WI38 (cell line): Measurements from ENCODE around the gene SRPK3.

ENCODE experiments used
- H3K4me3 ChIP-seq: 2 replicates; pipeline ENCODE4 v1.5.1; 2011; ENCODE audit warnings: low read depth, mild to moderate bottlenecking, control low read depth, low read length
- TF ChIP-seq, protein P1 (sequence below): IDR thresholded peaks from 2 replicates; pipeline ENCODE4 v1.5.1; 2012; ENCODE audit warnings: low read depth, mild to moderate bottlenecking, control low read depth, low read length

SRPK3 gene

DNA sequence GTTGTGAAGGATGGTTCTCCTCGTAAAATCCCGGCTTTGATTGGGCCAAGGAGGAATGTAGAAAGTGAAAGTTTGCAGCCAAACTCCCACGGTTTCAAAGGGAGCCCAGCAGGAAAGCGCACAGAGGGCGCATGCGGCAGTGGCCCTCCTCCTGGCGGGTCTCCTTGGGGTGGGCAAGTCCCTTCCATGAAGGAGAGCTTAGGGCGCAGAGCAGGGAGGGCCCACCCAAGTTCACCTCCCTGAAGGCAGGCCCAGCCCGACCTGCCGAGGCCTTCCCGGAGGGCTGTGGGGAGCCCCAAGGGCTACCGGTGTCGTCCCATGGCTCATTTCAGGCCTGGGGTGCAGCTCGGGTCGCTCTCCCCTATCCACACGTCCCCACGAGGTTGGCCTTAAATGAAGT is 47.5 kb downstream of the SRPK3 start:
- H3K4me3 ChIP-seq, result no peak overlapping the region
- TF ChIP-seq, protein P1, sequence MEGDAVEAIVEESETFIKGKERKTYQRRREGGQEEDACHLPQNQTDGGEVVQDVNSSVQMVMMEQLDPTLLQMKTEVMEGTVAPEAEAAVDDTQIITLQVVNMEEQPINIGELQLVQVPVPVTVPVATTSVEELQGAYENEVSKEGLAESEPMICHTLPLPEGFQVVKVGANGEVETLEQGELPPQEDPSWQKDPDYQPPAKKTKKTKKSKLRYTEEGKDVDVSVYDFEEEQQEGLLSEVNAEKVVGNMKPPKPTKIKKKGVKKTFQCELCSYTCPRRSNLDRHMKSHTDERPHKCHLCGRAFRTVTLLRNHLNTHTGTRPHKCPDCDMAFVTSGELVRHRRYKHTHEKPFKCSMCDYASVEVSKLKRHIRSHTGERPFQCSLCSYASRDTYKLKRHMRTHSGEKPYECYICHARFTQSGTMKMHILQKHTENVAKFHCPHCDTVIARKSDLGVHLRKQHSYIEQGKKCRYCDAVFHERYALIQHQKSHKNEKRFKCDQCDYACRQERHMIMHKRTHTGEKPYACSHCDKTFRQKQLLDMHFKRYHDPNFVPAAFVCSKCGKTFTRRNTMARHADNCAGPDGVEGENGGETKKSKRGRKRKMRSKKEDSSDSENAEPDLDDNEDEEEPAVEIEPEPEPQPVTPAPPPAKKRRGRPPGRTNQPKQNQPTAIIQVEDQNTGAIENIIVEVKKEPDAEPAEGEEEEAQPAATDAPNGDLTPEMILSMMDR, result no peak

DNA sequence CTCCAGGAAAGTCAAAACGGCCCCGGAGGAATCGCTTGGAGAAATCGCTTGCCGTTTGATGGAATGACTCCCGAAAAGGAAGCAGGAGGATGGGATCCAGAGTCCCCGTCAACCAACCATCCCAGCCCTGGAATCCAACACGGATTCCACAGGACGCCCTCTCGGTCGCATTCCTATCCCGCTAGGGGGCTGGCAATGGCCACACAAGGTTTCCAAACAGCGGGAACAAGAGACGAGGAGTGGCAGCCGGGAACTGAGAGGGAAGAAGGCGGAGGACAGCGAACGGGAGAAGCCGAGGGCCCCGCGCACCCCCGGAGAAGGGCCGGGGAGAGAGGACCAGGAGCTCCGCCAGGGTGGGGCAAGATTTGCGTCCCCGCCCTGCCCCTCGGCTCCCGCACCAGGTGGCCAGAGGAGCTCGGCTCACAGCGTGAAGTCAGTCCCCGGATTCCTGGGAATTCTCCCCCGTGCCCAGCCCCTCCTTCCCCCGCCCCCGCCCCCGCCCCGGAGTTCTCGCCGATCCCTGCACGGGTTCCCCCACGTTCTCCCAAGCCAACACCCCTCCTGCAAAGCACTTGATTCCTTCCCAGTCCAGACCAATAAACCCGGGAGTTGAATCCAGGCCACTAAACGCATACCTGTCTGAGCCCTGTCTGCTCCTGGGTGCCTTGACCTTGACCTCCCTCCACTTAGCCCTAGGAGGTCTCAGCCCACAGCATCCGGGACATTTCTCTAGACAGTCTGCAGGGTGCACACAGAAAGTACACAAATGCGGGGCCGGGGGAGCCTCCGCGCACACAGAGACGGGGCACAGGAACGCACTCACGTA is 48.1 kb downstream of the SRPK3 start:
- TF ChIP-seq, protein P1, result no peak
- no peak overlapping the region for H3K4me3 ChIP-seq

DNA sequence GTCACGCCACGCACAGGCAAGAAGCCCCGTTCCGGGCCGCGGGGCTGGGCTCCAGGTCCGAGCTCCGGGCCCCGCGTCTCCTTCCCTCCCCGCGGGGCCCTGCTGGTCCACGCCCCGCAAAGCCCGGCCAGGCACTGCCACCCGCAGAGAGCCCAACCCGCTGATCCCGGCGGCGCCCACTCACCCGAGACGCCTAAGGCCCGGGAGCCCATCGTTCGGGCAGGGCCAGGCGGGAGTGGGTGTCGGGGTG is 48.6 kb downstream of the SRPK3 start:
- TF ChIP-seq, protein P1, result no peak
- no peak overlapping the region for H3K4me3 ChIP-seq

DNA sequence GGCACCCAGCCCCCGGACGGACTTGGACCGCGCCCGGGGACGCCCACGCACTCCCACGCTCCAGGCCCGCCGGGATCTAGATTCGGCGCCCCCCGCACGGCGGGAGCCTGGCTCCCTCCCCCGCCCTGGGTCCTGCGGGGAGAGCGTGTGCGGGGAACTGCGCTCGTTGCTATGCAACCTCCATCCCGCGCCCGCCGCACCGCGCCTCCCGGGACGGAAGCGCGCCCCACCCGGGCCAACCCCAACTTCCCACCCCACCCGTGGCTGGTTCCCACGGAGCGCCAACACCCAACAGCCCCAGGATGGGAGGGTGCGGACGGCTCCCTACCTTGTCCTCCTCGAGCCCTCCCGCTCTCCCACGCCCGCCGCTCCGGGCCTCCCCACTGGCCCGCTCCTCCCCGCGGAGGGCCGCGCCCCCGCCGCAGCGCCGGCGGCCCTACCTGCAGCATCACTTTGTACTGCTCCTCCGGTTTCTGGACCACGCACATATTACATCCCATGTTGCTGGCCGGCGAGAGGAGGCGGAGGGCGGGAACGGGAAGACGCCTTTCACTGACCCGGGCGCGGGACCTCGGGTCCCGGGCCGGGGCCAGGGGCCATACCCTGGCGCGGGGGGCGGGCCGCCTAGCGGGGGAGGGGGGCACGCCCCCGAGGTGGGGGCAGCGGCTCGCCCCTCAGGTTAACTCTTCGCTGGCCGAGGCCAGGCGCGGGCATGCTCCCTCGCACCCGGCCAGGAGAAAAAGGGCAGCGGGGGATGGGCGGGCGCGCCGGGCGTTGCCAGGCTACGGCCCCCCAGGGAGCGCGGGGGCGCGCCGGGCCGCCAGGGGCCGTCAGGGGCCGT is 49.2 kb downstream of the SRPK3 start, which contains the start of gene PDZD4:
PDZD4 (minus strand) TSS at position 746 of the 841 bp plus-strand sequence; CDS start at position 500, 246 bp downstream.
- TF ChIP-seq, protein P1, result no peak
- H3K4me3 ChIP-seq, result no peak within 1 kb of the TSS

DNA sequence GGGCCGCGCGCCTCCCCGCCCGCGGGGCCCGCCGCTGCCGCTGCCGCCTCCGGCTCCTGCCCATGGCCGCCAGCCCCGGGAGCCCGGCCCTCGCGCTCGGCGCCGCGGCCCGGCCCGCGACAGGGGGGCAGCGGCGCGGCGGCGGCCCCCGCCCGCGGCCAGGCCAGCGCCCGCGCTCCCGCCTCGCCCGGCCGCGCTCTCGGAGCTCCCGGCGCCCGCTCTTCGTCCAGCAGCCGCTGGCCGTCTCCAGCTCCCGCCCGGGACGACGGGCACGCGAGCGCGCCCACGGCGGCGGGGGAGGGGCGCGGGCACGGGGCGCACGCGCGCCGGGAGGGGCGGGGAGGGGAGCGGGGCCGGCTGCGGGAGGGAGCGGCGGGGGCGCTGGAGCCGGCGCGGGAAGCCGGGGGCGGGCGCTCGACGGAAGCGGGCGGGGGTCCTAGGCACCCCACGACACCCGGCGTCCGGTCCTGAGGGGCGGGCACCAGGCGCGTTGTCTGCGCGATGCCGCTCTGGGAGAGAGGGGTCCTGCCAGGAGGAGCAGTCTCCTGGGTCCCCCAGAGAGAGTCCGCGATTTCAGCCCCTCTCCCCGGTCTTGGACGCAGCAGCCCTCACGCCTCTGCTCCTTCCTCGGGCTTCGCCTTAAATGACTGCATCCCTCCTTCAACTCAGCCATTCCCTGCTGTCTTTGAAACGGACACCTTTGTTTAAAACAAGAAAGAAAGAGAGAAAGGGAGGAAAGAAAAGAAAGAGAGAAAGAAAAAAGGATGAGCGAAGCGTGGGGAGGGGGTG is 50.0 kb downstream of the SRPK3 start:
- no peak overlapping the region for H3K4me3 ChIP-seq
- TF ChIP-seq, protein P1, result no peak

DNA sequence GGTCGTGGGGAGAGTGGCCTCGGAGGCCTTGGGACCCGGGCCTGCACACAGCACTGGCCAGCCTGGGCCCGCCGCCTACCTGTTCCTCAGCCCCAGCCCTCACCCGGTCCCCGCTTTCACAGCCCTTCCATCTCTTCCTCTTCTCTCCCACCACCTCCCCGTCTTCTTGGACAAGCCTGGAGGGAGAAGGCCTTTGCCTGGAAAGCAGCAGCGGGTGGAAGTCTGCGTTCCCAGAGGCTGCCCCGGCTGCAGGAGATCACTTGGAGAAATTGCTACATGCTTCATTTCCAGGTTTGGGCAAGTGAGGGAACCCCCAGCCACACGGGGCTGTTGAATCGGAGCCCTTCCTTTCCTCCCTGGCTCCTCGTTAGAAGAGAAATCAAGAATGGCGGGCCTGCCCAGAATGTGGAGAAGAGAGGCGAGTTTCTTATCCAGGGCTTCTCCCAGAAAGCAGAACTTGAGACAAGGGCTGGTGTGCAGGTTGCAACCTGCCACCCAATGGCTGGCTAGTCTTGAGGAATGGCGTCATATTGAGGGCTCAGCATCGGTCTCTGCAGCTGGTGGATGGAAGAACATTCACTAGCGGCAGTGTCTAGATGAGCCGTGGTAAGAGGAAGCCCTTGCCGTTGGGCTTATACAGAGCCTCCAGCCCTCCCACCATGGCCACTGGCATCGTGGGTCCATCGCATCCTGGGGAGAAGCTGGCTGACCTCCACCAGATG is 50.7 kb downstream of the SRPK3 start:
- no peak overlapping the region for H3K4me3 ChIP-seq
- TF ChIP-seq, protein P1, result no peak
